ENCODE results near the gene TCF3. TPM values are rescaled to one million over a fixed set of nuclear protein-coding genes. Genes with fewer than 3 reads are reported as not detected.

Gene TCF3
- total and polyA plus RNA-seq, 2 of the 8 experiments (the other 6 are each of a cell fraction or from before 2014, with no cell fraction given), result 241 to 348 TPM

DNA sequence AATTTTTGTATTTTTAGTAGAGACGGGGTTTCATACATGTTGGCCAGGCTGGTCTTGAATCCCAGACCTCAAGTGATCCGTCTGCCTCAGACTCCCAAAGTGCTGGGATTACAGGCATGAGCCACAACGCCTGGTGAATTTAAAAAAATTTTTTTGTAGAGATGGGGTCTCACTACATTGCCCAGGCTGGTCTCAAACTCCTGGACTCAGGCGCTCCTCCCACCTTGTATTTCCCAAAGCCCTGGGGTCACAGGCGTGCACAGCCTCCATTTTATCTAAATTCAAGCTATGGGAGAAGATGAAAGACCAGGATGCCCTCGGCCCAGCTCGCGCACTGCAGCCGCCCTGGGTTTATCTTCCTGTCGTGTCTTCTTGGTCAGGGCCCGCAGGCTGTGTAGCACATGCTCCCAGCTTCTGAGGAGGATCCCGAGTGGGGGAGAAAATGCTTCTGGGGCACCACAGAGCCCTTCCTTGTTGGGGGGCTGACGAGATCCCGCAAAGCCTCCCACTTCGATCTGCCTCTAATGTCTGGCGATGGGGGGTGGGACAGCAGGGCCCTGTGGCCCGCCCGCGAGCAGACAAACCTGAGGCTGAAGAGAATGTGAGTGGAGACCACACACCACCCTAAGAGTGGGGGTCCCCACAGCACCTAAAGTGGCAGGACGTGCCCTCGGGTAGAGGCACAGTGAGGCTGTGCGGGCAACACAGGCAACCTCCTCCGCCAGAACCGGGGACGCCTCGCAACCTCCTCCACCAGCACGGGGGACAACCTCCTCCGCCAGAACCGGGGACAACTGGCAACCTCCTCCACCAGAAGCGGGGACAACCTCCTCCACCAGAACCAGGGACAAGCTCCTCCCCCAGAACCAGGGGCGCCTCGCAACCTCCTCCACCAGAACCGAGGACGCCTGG lies 15.8 kb downstream of the TCF3 start (continued):
- no peak for TF ChIP-seq NANOG (IDR thresholded peaks at IDR 0.05; ENCODE audit: insufficient read depth, low read depth, low read length, poor library complexity, severe bottlenecking)
- TF ChIP-seq GABPA (IDR thresholded peaks at IDR 0.05; ENCODE audit: borderline replicate concordance, insufficient read depth, low read length), result no peak
- no peak for TF ChIP-seq TAF1 (IDR thresholded peaks at IDR 0.05; ENCODE audit: low read depth, low read length)
- no peak for TF ChIP-seq HDAC6 (IDR thresholded peaks at IDR 0.05; ENCODE audit: low read depth, low read length)
- TF ChIP-seq, protein P1, sequence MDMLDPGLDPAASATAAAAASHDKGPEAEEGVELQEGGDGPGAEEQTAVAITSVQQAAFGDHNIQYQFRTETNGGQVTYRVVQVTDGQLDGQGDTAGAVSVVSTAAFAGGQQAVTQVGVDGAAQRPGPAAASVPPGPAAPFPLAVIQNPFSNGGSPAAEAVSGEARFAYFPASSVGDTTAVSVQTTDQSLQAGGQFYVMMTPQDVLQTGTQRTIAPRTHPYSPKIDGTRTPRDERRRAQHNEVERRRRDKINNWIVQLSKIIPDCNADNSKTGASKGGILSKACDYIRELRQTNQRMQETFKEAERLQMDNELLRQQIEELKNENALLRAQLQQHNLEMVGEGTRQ (IDR thresholded peaks at IDR 0.05; ENCODE audit: low read length), result no peak
- no peak for TF ChIP-seq EGR1 (IDR thresholded peaks at IDR 0.05; ENCODE audit: borderline replicate concordance, low read depth, low read length)
- TF ChIP-seq RAD21 (IDR thresholded peaks at IDR 0.05 in 1 of 2, conservative IDR thresholded peaks at IDR 0.05 in 1 of 2; ENCODE audit: low read depth in 2 of 2, low read length in 2 of 2), result no peak
- no peak for TF ChIP-seq TAF7 (optimal IDR thresholded peaks at IDR 0.05; ENCODE audit: borderline replicate concordance, low read depth, low read length)

Data from H1 (cell line).